NT2/D1 (cell line): ENCODE results near the gene PIK3R3.

Experiments used
- DNase-seq: peaks from one replicate; pipeline ENCODE4 v3.0.0-alpha.2; 2011; ENCODE audit warnings: low read depth, low spot score
- H3K27me3 ChIP-seq: 2 replicates; pipeline ENCODE4 v1.6.0; 2011; ENCODE audit warnings: mild to moderate bottlenecking; ENCODE audit not compliant: insufficient read length, insufficient read depth
- H3K36me3 ChIP-seq: 2 replicates; pipeline ENCODE4 v1.6.1; 2011; ENCODE audit warnings: mild to moderate bottlenecking, low read length, mixed read lengths; ENCODE audit not compliant: insufficient read depth, insufficient read length
- H3K4me1 ChIP-seq: 2 replicates; pipeline ENCODE4 v1.5.1; 2011; ENCODE audit not compliant: insufficient read depth, insufficient read length
- H3K4me3 ChIP-seq: 2 replicates; pipeline ENCODE4 v1.5.1; 2011; ENCODE audit warnings: low read depth; ENCODE audit not compliant: insufficient read length
- H3K9ac ChIP-seq: 2 replicates; pipeline ENCODE4 v1.6.0; 2011; ENCODE audit warnings: low read depth; ENCODE audit not compliant: insufficient read length
- H3K9me3 ChIP-seq: 2 replicates; pipeline ENCODE4 v1.5.1; 2011; ENCODE audit warnings: mild to moderate bottlenecking, low read length; ENCODE audit not compliant: insufficient read depth
- SUZ12 ChIP-seq: IDR thresholded peaks from 2 replicates; pipeline ENCODE4 v1.6.1; 2011; ENCODE audit not compliant: insufficient read length, insufficient read depth; ENCODE audit errors: extremely low read depth
- YY1 ChIP-seq: IDR thresholded peaks from 2 replicates; pipeline ENCODE4 v1.6.1; 2011; ENCODE audit not compliant: insufficient read length, insufficient read depth
- ZNF274 ChIP-seq: IDR thresholded peaks from 2 replicates; pipeline ENCODE4 v1.6.1; 2011; ENCODE audit warnings: mild to moderate bottlenecking, low read depth, low read length

Gene PIK3R3

GRCh38 chr1:46041974-46042373 lies 90.5 kb downstream of the PIK3R3 start:
- peaks cover 7% of the 10 kb centered on the region for H3K4me1 ChIP-seq
- H3K9ac ChIP-seq = peak overlapping the region; percentile 2
- TF ChIP-seq SUZ12 = no peak
- TF ChIP-seq ZNF274 = no peak
- no peak for TF ChIP-seq YY1
- peaks cover 10% of the 10 kb centered on the region for H3K27me3 ChIP-seq
- peaks cover 12% of the 10 kb centered on the region for H3K36me3 ChIP-seq
- no peak for DNase-seq
- no peak overlapping the region for H3K4me3 ChIP-seq
- H3K9me3 ChIP-seq = no peaks in the 10 kb centered on the region

- Histone ChIP-seq H3K4me3 (no peak overlapping the region), H3K9ac (no peak overlapping the region), H3K4me1 (peaks cover 9% of the 10 kb centered on the region), H3K9me3 (no peaks in the 10 kb centered on the region), H3K36me3 (peaks cover 12% of the 10 kb centered on the region), H3K27me3 (peaks cover 10% of the 10 kb centered on the region)
- TF ChIP-seq ZNF274 (no peak), YY1 (no peak), SUZ12 (no peak)
- DNase-seq = no peak
Observed at GRCh38 chr1:46041551-46041950, 90.9 kb downstream of the PIK3R3 start.

GRCh38 chr1:46039571-46040052 lies 92.8 kb downstream of the PIK3R3 start:
- TF ChIP-seq SUZ12 (no peak), ZNF274 (no peak), YY1 (no peak)
- no peak for DNase-seq
- peaks cover 9% of the 10 kb centered on the region for H3K4me1 ChIP-seq

GRCh38 chr1:46036894-46037839 lies 95.3 kb downstream of the PIK3R3 start:
- DNase-seq = peak; percentile 84
- Histone ChIP-seq H3K27me3 (no peaks in the 10 kb centered on the region), H3K36me3 (peaks cover 46% of the 10 kb centered on the region)

More at GRCh38 chr1:46039571-46040052, 92.8 kb downstream of the PIK3R3 start:
- H3K9ac ChIP-seq = no peak overlapping the region
- peaks cover 29% of the 10 kb centered on the region for H3K36me3 ChIP-seq
- peaks cover 5% of the 10 kb centered on the region for H3K27me3 ChIP-seq
- no peaks in the 10 kb centered on the region for H3K9me3 ChIP-seq
- no peak overlapping the region for H3K4me3 ChIP-seq

GRCh38 chr1:46034601-46035516 lies 97.6 kb downstream of the PIK3R3 start:
- Histone ChIP-seq H3K27me3 (no peaks in the 10 kb centered on the region), H3K4me3 (no peak overlapping the region), H3K4me1 (peaks cover 2% of the 10 kb centered on the region), H3K36me3 (peaks cover 60% of the 10 kb centered on the region), H3K9me3 (no peaks in the 10 kb centered on the region), H3K9ac (no peak overlapping the region)
- TF ChIP-seq ZNF274 = no peak
- TF ChIP-seq SUZ12 = no peak
- TF ChIP-seq YY1 = no peak
- DNase-seq = no peak

More at GRCh38 chr1:46036894-46037839, 95.3 kb downstream of the PIK3R3 start:
- H3K4me1 ChIP-seq = peaks cover 8% of the 10 kb centered on the region
- H3K9me3 ChIP-seq = no peaks in the 10 kb centered on the region
- no peak overlapping the region for H3K4me3 ChIP-seq
- TF ChIP-seq YY1 (no peak), SUZ12 (no peak), ZNF274 (no peak)
- H3K9ac ChIP-seq = no peak overlapping the region

- no peak overlapping the region for H3K9ac ChIP-seq
- DNase-seq = no peak
- H3K4me1 ChIP-seq = no peaks in the 10 kb centered on the region
- no peak overlapping the region for H3K4me3 ChIP-seq
- H3K27me3 ChIP-seq = no peaks in the 10 kb centered on the region
- no peaks in the 10 kb centered on the region for H3K9me3 ChIP-seq
- TF ChIP-seq YY1 = no peak
- no peak for TF ChIP-seq ZNF274
- TF ChIP-seq SUZ12 = no peak
- H3K36me3 ChIP-seq = peaks cover 90% of the 10 kb centered on the region
Observed at GRCh38 chr1:46030876-46031660, 101.4 kb downstream of the PIK3R3 start.
